ENCODE measurements around the gene TBX18. TPM values are rescaled to one million over a fixed set of nuclear protein-coding genes. Genes with fewer than 3 reads are reported as not detected.

The TBX18 gene
- total and polyA plus RNA-seq, 9 of the 15 experiments (the other 6 are each of a cell fraction or from before 2014, with no cell fraction given), result 4.0 to 36.1 (median 20.7) TPM

DNA sequence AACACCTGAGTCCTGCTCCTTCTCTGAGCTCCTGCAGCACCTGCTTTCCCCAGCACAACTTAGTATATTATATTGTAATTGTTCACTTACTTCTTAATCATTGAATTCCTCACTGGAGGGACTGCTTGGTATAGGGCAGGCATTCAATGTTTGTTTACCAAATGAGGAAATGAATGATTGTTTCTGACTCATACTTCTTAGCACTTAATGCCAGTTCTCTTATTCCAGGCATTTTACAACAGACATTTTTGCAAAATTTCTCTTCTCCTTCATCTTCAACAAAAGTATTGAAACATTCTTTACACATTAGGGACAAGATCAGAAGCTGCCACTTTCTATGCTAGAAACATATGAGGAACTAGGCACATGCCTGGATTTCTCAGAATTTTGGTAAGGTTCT, 119.4 kb downstream of the TBX18 start:
- no peaks in the 10 kb centered on the region for H4K20me1 ChIP-seq (replicated peaks; ENCODE audit: control insufficient read depth, insufficient read depth, low read length)
- no peak overlapping the region for H3K27ac ChIP-seq (ENCODE audit: extremely low read depth, low read depth, low read length)
- no peaks in the 10 kb centered on the region for H3K27me3 ChIP-seq (ENCODE audit: control insufficient read depth in 2 of 2, insufficient read depth in 2 of 2, low read length in 2 of 2)
- intact Hi-C loops (cut with micrococcal nuclease) (no loop called here), in situ Hi-C loops (cut with MboI) (no loop called here)
- no peaks in the 10 kb centered on the region for H3K36me3 ChIP-seq (ENCODE audit: control insufficient read depth, insufficient read depth, low read length)
- BruUV-seq (replicated peaks), result no TSS peak
- ATAC-seq, result no peak
- CTCF ChIA-PET (ENCODE audit: low intra/inter-chr PET ratio), result no interaction called here
- no peaks in the 10 kb centered on the region for H3K4me1 ChIP-seq (replicated peaks in 1 of 2; ENCODE audit: control insufficient read depth in 2 of 2, insufficient read depth in 2 of 2, low read length in 2 of 2)
- H3K9me1 ChIP-seq (ENCODE audit: control insufficient read depth, insufficient read depth, low read length), result no peaks in the 10 kb centered on the region
- H3K4me3 ChIP-seq, result no peak overlapping the region
- no peak overlapping the region for H2AFZ ChIP-seq (ENCODE audit: low read depth, low read length)
- no peaks in the 10 kb centered on the region for H3K79me2 ChIP-seq (ENCODE audit: control insufficient read depth, insufficient read depth, low read length)
- no peak for FAIRE-seq
- no peak for DNase-seq (ENCODE audit: extremely low read depth in 1 of 4, low spot score in 3 of 4)
- H3K4me2 ChIP-seq (ENCODE audit: insufficient read depth, low read length), result no peak overlapping the region
- no peaks in the 10 kb centered on the region; the same call in 1 of the 2 replicates for H3K9me3 ChIP-seq (replicated peaks; ENCODE audit: control insufficient read depth, insufficient read depth, low read depth, low read length)
- POLR2A ChIA-PET, result interaction anchor here (1.2 kb wide), 1 partner anchor 14 kb away, joined by 3 read pairs; no protein-coding TSS in a partner anchor
- H3K9ac ChIP-seq (ENCODE audit: insufficient read depth in 1 of 2, low read depth in 2 of 2, low read length in 2 of 2), result no peak overlapping the region
- TF ChIP-seq EP300 (IDR thresholded peaks at IDR 0.05; ENCODE audit: low read length) (no peak), ZNF707 (CRISPR knock-in tag; conservative IDR thresholded peaks at IDR 0.05) (no peak), MTA3 (IDR thresholded peaks at IDR 0.05; ENCODE audit: borderline replicate concordance) (no peak), OTX1 (CRISPR knock-in tag; IDR thresholded peaks at IDR 0.05) (no peak), ZNF316 (IDR thresholded peaks at IDR 0.05) (no peak), TAF15 (IDR thresholded peaks at IDR 0.05; ENCODE audit: low read depth, low read length) (no peak), SRSF9 (IDR thresholded peaks at IDR 0.05; ENCODE audit: borderline replicate concordance, low read depth, low read length) (no peak)
- TF ChIP-seq, protein P1, sequence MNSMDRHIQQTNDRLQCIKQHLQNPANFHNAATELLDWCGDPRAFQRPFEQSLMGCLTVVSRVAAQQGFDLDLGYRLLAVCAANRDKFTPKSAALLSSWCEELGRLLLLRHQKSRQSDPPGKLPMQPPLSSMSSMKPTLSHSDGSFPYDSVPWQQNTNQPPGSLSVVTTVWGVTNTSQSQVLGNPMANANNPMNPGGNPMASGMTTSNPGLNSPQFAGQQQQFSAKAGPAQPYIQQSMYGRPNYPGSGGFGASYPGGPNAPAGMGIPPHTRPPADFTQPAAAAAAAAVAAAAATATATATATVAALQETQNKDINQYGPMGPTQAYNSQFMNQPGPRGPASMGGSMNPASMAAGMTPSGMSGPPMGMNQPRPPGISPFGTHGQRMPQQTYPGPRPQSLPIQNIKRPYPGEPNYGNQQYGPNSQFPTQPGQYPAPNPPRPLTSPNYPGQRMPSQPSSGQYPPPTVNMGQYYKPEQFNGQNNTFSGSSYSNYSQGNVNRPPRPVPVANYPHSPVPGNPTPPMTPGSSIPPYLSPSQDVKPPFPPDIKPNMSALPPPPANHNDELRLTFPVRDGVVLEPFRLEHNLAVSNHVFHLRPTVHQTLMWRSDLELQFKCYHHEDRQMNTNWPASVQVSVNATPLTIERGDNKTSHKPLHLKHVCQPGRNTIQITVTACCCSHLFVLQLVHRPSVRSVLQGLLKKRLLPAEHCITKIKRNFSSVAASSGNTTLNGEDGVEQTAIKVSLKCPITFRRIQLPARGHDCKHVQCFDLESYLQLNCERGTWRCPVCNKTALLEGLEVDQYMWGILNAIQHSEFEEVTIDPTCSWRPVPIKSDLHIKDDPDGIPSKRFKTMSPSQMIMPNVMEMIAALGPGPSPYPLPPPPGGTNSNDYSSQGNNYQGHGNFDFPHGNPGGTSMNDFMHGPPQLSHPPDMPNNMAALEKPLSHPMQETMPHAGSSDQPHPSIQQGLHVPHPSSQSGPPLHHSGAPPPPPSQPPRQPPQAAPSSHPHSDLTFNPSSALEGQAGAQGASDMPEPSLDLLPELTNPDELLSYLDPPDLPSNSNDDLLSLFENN (IDR thresholded peaks at IDR 0.05; ENCODE audit: low read depth in 2 of 2, low read length in 2 of 2), result no peak
- TF ChIP-seq, protein P2, sequence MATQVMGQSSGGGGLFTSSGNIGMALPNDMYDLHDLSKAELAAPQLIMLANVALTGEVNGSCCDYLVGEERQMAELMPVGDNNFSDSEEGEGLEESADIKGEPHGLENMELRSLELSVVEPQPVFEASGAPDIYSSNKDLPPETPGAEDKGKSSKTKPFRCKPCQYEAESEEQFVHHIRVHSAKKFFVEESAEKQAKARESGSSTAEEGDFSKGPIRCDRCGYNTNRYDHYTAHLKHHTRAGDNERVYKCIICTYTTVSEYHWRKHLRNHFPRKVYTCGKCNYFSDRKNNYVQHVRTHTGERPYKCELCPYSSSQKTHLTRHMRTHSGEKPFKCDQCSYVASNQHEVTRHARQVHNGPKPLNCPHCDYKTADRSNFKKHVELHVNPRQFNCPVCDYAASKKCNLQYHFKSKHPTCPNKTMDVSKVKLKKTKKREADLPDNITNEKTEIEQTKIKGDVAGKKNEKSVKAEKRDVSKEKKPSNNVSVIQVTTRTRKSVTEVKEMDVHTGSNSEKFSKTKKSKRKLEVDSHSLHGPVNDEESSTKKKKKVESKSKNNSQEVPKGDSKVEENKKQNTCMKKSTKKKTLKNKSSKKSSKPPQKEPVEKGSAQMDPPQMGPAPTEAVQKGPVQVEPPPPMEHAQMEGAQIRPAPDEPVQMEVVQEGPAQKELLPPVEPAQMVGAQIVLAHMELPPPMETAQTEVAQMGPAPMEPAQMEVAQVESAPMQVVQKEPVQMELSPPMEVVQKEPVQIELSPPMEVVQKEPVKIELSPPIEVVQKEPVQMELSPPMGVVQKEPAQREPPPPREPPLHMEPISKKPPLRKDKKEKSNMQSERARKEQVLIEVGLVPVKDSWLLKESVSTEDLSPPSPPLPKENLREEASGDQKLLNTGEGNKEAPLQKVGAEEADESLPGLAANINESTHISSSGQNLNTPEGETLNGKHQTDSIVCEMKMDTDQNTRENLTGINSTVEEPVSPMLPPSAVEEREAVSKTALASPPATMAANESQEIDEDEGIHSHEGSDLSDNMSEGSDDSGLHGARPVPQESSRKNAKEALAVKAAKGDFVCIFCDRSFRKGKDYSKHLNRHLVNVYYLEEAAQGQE (IDR thresholded peaks at IDR 0.05; ENCODE audit: borderline replicate concordance), result no peak
- TF ChIP-seq, protein P2 (CRISPR knock-in tag; IDR thresholded peaks at IDR 0.05; ENCODE audit: low read depth), result no peak
- TF ChIP-seq, protein P3, sequence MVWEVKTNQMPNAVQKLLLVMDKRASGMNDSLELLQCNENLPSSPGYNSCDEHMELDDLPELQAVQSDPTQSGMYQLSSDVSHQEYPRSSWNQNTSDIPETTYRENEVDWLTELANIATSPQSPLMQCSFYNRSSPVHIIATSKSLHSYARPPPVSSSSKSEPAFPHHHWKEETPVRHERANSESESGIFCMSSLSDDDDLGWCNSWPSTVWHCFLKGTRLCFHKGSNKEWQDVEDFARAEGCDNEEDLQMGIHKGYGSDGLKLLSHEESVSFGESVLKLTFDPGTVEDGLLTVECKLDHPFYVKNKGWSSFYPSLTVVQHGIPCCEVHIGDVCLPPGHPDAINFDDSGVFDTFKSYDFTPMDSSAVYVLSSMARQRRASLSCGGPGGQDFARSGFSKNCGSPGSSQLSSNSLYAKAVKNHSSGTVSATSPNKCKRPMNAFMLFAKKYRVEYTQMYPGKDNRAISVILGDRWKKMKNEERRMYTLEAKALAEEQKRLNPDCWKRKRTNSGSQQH (CRISPR knock-in tag; IDR thresholded peaks at IDR 0.05), result no peak
